22Rv1 (cell line): ENCODE data around the gene CDHR3.

Experiments used
- ZFX ChIP-seq: fragments of 450-650 bp; IDR thresholded peaks from 2 replicates; pipeline ENCODE4 v1.6.1; 2017; ENCODE audit warnings: antibody characterized with exemption, borderline replicate concordance
- TF ChIP-seq, protein P1 (sequence below): fragments of 450-650 bp; IDR thresholded peaks from 2 replicates; pipeline ENCODE4 v1.5.1; 2017; ENCODE audit warnings: mild to moderate bottlenecking

DNA sequence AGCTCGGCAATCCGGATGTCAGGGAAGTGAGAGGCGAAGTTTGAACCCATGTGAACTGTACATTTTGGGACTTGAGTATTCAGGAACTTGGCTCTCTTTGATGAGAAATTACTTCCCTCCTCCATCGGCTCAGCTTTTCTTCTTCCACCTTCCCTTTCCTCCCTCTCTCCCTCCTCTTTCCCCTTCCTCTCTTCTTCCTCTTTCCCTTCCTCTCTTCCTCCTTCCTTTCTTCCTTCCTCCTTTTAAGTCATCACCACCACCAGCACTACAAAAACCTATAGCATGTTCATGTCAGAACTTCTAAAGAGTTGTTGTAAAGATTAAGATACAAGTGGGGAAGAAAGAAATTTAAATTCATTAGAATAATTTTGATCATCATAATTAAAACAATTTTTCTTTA, 31.9 kb upstream of the CDHR3 start:
- TF ChIP-seq, protein P1, sequence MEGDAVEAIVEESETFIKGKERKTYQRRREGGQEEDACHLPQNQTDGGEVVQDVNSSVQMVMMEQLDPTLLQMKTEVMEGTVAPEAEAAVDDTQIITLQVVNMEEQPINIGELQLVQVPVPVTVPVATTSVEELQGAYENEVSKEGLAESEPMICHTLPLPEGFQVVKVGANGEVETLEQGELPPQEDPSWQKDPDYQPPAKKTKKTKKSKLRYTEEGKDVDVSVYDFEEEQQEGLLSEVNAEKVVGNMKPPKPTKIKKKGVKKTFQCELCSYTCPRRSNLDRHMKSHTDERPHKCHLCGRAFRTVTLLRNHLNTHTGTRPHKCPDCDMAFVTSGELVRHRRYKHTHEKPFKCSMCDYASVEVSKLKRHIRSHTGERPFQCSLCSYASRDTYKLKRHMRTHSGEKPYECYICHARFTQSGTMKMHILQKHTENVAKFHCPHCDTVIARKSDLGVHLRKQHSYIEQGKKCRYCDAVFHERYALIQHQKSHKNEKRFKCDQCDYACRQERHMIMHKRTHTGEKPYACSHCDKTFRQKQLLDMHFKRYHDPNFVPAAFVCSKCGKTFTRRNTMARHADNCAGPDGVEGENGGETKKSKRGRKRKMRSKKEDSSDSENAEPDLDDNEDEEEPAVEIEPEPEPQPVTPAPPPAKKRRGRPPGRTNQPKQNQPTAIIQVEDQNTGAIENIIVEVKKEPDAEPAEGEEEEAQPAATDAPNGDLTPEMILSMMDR = no peak
- TF ChIP-seq ZFX = no peak
